ENCODE results near the gene DENND1A.

GRCh38 chr9:123440256-123440655 is 489.7 kb downstream of the DENND1A start:
- TF ChIP-seq CTCF (IDR thresholded peaks at IDR 0.05) (no peak), EZH2phosphoT487 (IDR thresholded peaks at IDR 0.05) (no peak)
